HepG2 (cell line): Measurements from ENCODE around the gene C21orf58. TPM values are rescaled to one million over a fixed set of nuclear protein-coding genes. Genes with fewer than 3 reads are reported as not detected.
A peak's percentile ranks its signal among the peaks of the same experiment; 100 is the strongest.

Experiments
- CHCHD3 ChIP-seq: sonication (generic); formaldehyde crosslinking; IDR thresholded peaks from 2 replicates; pipeline ENCODE4 v1.8.0; 2022; ENCODE audit warnings: mild to moderate bottlenecking, missing genetic modification reagents, moderate library complexity
- DR1 ChIP-seq: sonication (generic); formaldehyde crosslinking; IDR thresholded peaks from 2 replicates; pipeline ENCODE4 v1.8.0; 2021; ENCODE audit warnings: mild to moderate bottlenecking, missing genetic modification reagents, inconsistent platforms
- FOXA3 ChIP-seq: IDR thresholded peaks from 2 replicates; pipeline ENCODE4 v1.6.1; 2016; ENCODE audit warnings: missing genetic modification reagents, missing compliant biosample characterization
- KDM3A ChIP-seq: IDR thresholded peaks from 2 replicates; pipeline ENCODE4 v1.6.1; 2018; ENCODE audit warnings: low read depth, missing compliant biosample characterization
- MED13 ChIP-seq: sonication (generic); formaldehyde crosslinking; IDR thresholded peaks from 2 replicates; pipeline ENCODE4 v1.5.0; 2020; ENCODE audit warnings: missing genetic modification reagents
- NAIF1 ChIP-seq: sonication (generic); formaldehyde crosslinking; IDR thresholded peaks from 2 replicates; pipeline ENCODE4 v1.5.0; 2020; ENCODE audit warnings: mild to moderate bottlenecking, missing genetic modification reagents, borderline replicate concordance
- RBFOX2 ChIP-seq: fragments of 200-400 bp; formaldehyde crosslinking; IDR thresholded peaks from 2 replicates; pipeline ENCODE4 v1.6.1; 2017; ENCODE audit warnings: low read depth, mild to moderate bottlenecking, low read length
- SOX6 ChIP-seq, 2 experiments: fragments of 450-650 bp in 1 of 2; sonication (generic) in 1 of 2; formaldehyde crosslinking in 1 of 2; IDR thresholded peaks; 2 replicates each; pipeline versions ENCODE4 v1.4.0 to v1.6.1; 2017 to 2020; ENCODE audit warnings: antibody characterized with exemption in 1 of 2, mild to moderate bottlenecking in 1 of 2, missing genetic modification reagents in 1 of 2
- XBP1 ChIP-seq: sonication (generic); formaldehyde crosslinking; IDR thresholded peaks from 2 replicates; pipeline ENCODE4 v1.5.0; 2020; ENCODE audit warnings: missing genetic modification reagents
- ZC3H13 ChIP-seq: sonication (generic); formaldehyde crosslinking; IDR thresholded peaks from 2 replicates; pipeline ENCODE4 v1.8.1; 2023; ENCODE audit warnings: mild to moderate bottlenecking, missing genetic modification reagents, moderate library complexity
- ZNF781 ChIP-seq: sonication (generic); formaldehyde crosslinking; IDR thresholded peaks from 2 replicates; pipeline ENCODE4 v1.5.1; 2020; ENCODE audit warnings: borderline replicate concordance, mild to moderate bottlenecking, missing genetic modification reagents; ENCODE audit errors: not compliant biosample characterization
- ZNF83 ChIP-seq: sonication (generic); formaldehyde crosslinking; IDR thresholded peaks from 2 replicates; pipeline ENCODE4 v1.4.0; 2020; ENCODE audit warnings: missing genetic modification reagents, mild to moderate bottlenecking, borderline replicate concordance
- polyA plus RNA-seq, 8 experiments: library from polyadenylated mRNA; depleted of rRNA in 3 of 8; stranded (reverse) in 7 of 8; unstranded in 1 of 8; fragments of >200 nt; fragmentation: Illumina TruSeq in 4 of 8; extraction: Trizol in 4 of 8; gene quantifications; 2 replicates each; pipeline versions ENCODE4 v1.2.1 to v1.2.3, GENCODE V29; 2011 to 2016; ENCODE audit warnings: low read depth in 4 of 8, missing spikeins in 1 of 8, mixed read lengths in 1 of 8; ENCODE audit not compliant: insufficient read depth in 1 of 8
- total RNA-seq, 5 experiments: library from RNA; depleted of rRNA; stranded (reverse); fragments of >200 nt; fragmentation: Illumina TruSeq; extraction: Trizol; gene quantifications; 2 replicates each; pipeline ENCODE4 v1.2.3, GENCODE V29; 2016; ENCODE audit warnings: low read depth in 1 of 5
- TF ChIP-seq, protein P1 (sequence below): sonication (generic); formaldehyde crosslinking; IDR thresholded peaks from 2 replicates; pipeline ENCODE4 v1.4.0; 2020; ENCODE audit warnings: mild to moderate bottlenecking, missing genetic modification reagents
- TF ChIP-seq, protein P2 (sequence below): sonication (generic); formaldehyde crosslinking; IDR thresholded peaks from 2 replicates; pipeline ENCODE4 v1.4.0; 2020; ENCODE audit warnings: missing genetic modification reagents
- TF ChIP-seq, protein P3 (sequence below): sonication (generic); formaldehyde crosslinking; conservative IDR thresholded peaks from 2 replicates; pipeline ENCODE4 v1.4.0; 2020; ENCODE audit warnings: missing genetic modification reagents

The C21orf58 gene
- total and polyA plus RNA-seq, 2 of the 13 experiments (the other 11 are each of a cell fraction or from before 2014, with no cell fraction given), result 3.5 to 6.8 TPM

DNA sequence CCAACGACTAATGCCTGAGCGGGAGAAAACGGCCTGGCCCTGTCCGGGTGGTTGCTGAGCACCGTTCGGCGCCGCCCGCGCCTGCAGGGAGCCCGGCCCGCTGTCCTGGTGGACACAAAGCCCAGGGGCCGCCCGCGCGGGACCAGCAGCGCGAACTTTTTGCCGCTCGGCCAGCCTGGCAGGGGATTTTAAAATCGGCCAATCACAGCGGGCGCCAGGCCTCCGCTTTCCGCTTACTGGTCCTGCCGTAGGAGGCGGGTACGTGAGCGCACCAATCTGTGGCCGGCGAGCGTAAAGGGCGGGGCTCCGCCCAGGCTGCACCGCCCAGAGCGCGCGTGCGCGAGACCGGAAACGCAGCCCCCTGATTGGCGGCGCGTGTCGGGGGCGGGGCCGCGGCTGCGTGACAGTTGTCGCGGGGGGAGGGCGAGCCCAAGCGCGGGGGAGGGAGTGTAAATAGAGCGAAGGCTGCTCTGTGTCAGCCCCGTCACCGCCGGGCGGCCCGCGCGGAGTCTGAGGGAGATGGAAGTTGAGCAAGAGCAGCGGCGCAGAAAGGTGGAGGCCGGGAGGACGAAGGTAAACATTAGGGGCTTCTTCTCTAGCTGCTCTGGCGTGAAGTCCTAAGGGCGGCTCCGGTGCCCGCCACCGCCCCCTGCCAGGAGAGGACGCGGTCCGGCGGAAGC, at the start of gene C21orf58, which contains the start of gene PCNT (continued):
- TF ChIP-seq, protein P1, sequence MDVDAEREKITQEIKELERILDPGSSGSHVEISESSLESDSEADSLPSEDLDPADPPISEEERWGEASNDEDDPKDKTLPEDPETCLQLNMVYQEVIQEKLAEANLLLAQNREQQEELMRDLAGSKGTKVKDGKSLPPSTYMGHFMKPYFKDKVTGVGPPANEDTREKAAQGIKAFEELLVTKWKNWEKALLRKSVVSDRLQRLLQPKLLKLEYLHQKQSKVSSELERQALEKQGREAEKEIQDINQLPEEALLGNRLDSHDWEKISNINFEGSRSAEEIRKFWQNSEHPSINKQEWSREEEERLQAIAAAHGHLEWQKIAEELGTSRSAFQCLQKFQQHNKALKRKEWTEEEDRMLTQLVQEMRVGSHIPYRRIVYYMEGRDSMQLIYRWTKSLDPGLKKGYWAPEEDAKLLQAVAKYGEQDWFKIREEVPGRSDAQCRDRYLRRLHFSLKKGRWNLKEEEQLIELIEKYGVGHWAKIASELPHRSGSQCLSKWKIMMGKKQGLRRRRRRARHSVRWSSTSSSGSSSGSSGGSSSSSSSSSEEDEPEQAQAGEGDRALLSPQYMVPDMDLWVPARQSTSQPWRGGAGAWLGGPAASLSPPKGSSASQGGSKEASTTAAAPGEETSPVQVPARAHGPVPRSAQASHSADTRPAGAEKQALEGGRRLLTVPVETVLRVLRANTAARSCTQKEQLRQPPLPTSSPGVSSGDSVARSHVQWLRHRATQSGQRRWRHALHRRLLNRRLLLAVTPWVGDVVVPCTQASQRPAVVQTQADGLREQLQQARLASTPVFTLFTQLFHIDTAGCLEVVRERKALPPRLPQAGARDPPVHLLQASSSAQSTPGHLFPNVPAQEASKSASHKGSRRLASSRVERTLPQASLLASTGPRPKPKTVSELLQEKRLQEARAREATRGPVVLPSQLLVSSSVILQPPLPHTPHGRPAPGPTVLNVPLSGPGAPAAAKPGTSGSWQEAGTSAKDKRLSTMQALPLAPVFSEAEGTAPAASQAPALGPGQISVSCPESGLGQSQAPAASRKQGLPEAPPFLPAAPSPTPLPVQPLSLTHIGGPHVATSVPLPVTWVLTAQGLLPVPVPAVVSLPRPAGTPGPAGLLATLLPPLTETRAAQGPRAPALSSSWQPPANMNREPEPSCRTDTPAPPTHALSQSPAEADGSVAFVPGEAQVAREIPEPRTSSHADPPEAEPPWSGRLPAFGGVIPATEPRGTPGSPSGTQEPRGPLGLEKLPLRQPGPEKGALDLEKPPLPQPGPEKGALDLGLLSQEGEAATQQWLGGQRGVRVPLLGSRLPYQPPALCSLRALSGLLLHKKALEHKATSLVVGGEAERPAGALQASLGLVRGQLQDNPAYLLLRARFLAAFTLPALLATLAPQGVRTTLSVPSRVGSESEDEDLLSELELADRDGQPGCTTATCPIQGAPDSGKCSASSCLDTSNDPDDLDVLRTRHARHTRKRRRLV (CRISPR knock-in tag), result peak; percentile 60; the same call in 1 of the 2 replicates
- TF ChIP-seq ZNF83 (CRISPR knock-in tag), result no peak
- no peak for TF ChIP-seq SOX6 (IDR thresholded peaks at IDR 0.05)
- TF ChIP-seq SOX6 (CRISPR knock-in tag; IDR thresholded peaks at IDR 0.05), result 0 out of 2 replicates have a peak, but pooled peaks have one; percentile 49
- TF ChIP-seq, protein P2, sequence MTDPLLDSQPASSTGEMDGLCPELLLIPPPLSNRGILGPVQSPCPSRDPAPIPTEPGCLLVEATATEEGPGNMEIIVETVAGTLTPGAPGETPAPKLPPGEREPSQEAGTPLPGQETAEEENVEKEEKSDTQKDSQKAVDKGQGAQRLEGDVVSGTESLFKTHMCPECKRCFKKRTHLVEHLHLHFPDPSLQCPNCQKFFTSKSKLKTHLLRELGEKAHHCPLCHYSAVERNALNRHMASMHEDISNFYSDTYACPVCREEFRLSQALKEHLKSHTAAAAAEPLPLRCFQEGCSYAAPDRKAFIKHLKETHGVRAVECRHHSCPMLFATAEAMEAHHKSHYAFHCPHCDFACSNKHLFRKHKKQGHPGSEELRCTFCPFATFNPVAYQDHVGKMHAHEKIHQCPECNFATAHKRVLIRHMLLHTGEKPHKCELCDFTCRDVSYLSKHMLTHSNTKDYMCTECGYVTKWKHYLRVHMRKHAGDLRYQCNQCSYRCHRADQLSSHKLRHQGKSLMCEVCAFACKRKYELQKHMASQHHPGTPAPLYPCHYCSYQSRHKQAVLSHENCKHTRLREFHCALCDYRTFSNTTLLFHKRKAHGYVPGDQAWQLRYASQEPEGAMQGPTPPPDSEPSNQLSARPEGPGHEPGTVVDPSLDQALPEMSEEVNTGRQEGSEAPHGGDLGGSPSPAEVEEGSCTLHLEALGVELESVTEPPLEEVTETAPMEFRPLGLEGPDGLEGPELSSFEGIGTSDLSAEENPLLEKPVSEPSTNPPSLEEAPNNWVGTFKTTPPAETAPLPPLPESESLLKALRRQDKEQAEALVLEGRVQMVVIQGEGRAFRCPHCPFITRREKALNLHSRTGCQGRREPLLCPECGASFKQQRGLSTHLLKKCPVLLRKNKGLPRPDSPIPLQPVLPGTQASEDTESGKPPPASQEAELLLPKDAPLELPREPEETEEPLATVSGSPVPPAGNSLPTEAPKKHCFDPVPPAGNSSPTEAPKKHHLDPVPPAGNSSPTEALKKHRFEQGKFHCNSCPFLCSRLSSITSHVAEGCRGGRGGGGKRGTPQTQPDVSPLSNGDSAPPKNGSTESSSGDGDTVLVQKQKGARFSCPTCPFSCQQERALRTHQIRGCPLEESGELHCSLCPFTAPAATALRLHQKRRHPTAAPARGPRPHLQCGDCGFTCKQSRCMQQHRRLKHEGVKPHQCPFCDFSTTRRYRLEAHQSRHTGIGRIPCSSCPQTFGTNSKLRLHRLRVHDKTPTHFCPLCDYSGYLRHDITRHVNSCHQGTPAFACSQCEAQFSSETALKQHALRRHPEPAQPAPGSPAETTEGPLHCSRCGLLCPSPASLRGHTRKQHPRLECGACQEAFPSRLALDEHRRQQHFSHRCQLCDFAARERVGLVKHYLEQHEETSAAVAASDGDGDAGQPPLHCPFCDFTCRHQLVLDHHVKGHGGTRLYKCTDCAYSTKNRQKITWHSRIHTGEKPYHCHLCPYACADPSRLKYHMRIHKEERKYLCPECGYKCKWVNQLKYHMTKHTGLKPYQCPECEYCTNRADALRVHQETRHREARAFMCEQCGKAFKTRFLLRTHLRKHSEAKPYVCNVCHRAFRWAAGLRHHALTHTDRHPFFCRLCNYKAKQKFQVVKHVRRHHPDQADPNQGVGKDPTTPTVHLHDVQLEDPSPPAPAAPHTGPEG (CRISPR knock-in tag), result peak; percentile 42; the same call in 1 of the 2 replicates
- TF ChIP-seq DR1 (CRISPR knock-in tag), result peak; percentile 81
- TF ChIP-seq XBP1 (CRISPR knock-in tag), result no peak
- no peak for TF ChIP-seq KDM3A (CRISPR knock-in tag)
- no peak for TF ChIP-seq CHCHD3 (CRISPR knock-in tag)
- TF ChIP-seq NAIF1 (CRISPR knock-in tag), result 0 out of 2 replicates have a peak, but pooled peaks have one; percentile 72
- TF ChIP-seq MED13 (CRISPR knock-in tag), result no peak
- peak; percentile 84 for TF ChIP-seq ZC3H13 (CRISPR knock-in tag)
- peak; percentile 89 for TF ChIP-seq RBFOX2
- TF ChIP-seq, protein P3, sequence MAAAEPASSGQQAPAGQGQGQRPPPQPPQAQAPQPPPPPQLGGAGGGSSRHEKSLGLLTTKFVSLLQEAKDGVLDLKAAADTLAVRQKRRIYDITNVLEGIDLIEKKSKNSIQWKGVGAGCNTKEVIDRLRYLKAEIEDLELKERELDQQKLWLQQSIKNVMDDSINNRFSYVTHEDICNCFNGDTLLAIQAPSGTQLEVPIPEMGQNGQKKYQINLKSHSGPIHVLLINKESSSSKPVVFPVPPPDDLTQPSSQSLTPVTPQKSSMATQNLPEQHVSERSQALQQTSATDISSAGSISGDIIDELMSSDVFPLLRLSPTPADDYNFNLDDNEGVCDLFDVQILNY (CRISPR knock-in tag), result peak; percentile 97
- TF ChIP-seq FOXA3 (CRISPR knock-in tag), result peak; percentile 56
- peak; percentile 7 for TF ChIP-seq ZNF781 (CRISPR knock-in tag)
